ENCODE results near the gene PIK3CB.
"Not testable (repeated sequence)": the region's sequence is repeated elsewhere in the genome, so short reads cannot be mapped to it uniquely, and the experiment has no call there.

GRCh38 chr3:138838385-138838784 is 3.7 kb upstream of the PIK3CB start:
- not testable (repeated sequence) for TF ChIP-seq CTCF, POLR2AphosphoS5 (IDR thresholded peaks at IDR 0.05)

Measured in prostate gland (tissue), 2 donors.